Muscle of arm (tissue), 14 donors: Measurements from ENCODE around the gene BCL2L1. TPM values are rescaled to one million over a fixed set of nuclear protein-coding genes. Genes with fewer than 3 reads are reported as not detected.
"Not testable (repeated sequence)": the region's sequence is repeated elsewhere in the genome, so short reads cannot be mapped to it uniquely, and the experiment has no call there.

ENCODE experiments used
- DNase-seq: peaks from one replicate; pipeline ENCODE4 v3.0.0-alpha.2; 2013
- long read RNA-seq, 11 donors: transcript quantifications; one replicate each; lab custom pipeline, GENCODE V29; 2026
- polyA plus RNA-seq, 12 donors: library from polyadenylated mRNA; unstranded; fragments of 120-200 nt; gene quantifications; one replicate each; pipeline ENCODE4 v1.2.1, GENCODE V29; 2013; ENCODE audit not compliant: insufficient read length in 12 of 12

Gene BCL2L1
- polyA plus RNA-seq, result 10 to 100 TPM in 11 of 12 donors, not detected in 1; 24.0 to 55.2 (median 32.4) TPM
- long read RNA-seq, donor 1, transcript BCL2L1-203 (2 exons, 2,578 nt), result major isoform, 7 of 14 reads
- long read RNA-seq, donor 1, partial matches to known transcripts, result 0 of 14 reads
- long read RNA-seq, donor 1, other reads (novel, unspliced or antisense), result 0 of 14 reads
- long read RNA-seq, donor 2, transcript BCL2L1-201 (3 exons, 2,610 nt), result major isoform, 7 of 9 reads
- long read RNA-seq, donor 2, partial matches to known transcripts, result 0 of 9 reads
- long read RNA-seq, donor 2, other reads (novel, unspliced or antisense), result 0 of 9 reads
- long read RNA-seq, donor 3, partial matches to known transcripts, result 0 of 4 reads
- long read RNA-seq, donor 3, other reads (novel, unspliced or antisense), result 0 of 4 reads
- long read RNA-seq, donor 4, partial matches to known transcripts, result 0 of 4 reads
- long read RNA-seq, donor 4, other reads (novel, unspliced or antisense), result 0 of 4 reads
- long read RNA-seq, donor 5, transcript BCL2L1-201 (3 exons, 2,610 nt), result major isoform, 8 of 16 reads
- long read RNA-seq, donor 5, partial matches to known transcripts, result 0 of 16 reads
- long read RNA-seq, donor 5, other reads (novel, unspliced or antisense), result 6 of 16 reads
- long read RNA-seq, donor 6, partial matches to known transcripts, result 0 of 11 reads
- long read RNA-seq, donor 6, other reads (novel, unspliced or antisense), result 5 of 11 reads
- long read RNA-seq, donor 7, partial matches to known transcripts, result 0 of 2 reads
- long read RNA-seq, donor 7, other reads (novel, unspliced or antisense), result 0 of 2 reads
- long read RNA-seq, donor 8, transcript BCL2L1-201 (3 exons, 2,610 nt), result major isoform, 5 of 27 reads
- long read RNA-seq, donor 8, partial matches to known transcripts, result 10 of 27 reads
- long read RNA-seq, donor 8, other reads (novel, unspliced or antisense), result 5 of 27 reads
- long read RNA-seq, donor 9, transcript BCL2L1-203 (2 exons, 2,578 nt), result major isoform, 5 of 7 reads
- long read RNA-seq, donor 9, partial matches to known transcripts, result 0 of 7 reads
- long read RNA-seq, donor 9, other reads (novel, unspliced or antisense), result 0 of 7 reads
- long read RNA-seq, donor 10, transcript BCL2L1-201 (3 exons, 2,610 nt), result major isoform, 7 of 14 reads
- long read RNA-seq, donor 10, partial matches to known transcripts, result 5 of 14 reads
- long read RNA-seq, donor 10, other reads (novel, unspliced or antisense), result 0 of 14 reads
- long read RNA-seq, donor 11, transcript BCL2L1-201 (3 exons, 2,610 nt), result major isoform, 6 of 25 reads
- long read RNA-seq, donor 11, partial matches to known transcripts, result 0 of 25 reads
- long read RNA-seq, donor 11, other reads (novel, unspliced or antisense), result 12 of 25 reads

GRCh38 chr20:31722257-31723068 lies at the start of gene BCL2L1:
TSS of gene BCL2L1 (minus strand) at chr20:31722868. CDS start at chr20:31722218, 650 bp downstream.
- DNase-seq, result peak; percentile 88

- DNase-seq, result no peak
Observed at GRCh38 chr20:31770243-31770642, 47.6 kb upstream of the BCL2L1 start.

- DNase-seq, result no peak
Observed at GRCh38 chr20:31769681-31770080, 47.0 kb upstream of the BCL2L1 start.

GRCh38 chr20:31767805-31768204 lies 45.1 kb upstream of the BCL2L1 start:
- DNase-seq, result no peak

GRCh38 chr20:31764641-31765305 lies 42.1 kb upstream of the BCL2L1 start:
- no peak for DNase-seq

GRCh38 chr20:31760519-31761240 lies 38.0 kb upstream of the BCL2L1 start:
- no peak for DNase-seq

GRCh38 chr20:31759836-31760518 lies 37.3 kb upstream of the BCL2L1 start:
- DNase-seq, result no peak

GRCh38 chr20:31758991-31759390 lies 36.3 kb upstream of the BCL2L1 start:
- no peak for DNase-seq

GRCh38 chr20:31758521-31758920 lies 35.9 kb upstream of the BCL2L1 start:
- DNase-seq, result no peak

GRCh38 chr20:31757254-31757653 lies 34.6 kb upstream of the BCL2L1 start:
- no peak for DNase-seq

GRCh38 chr20:31751126-31751525 lies 28.5 kb upstream of the BCL2L1 start:
- peak; percentile 38 for DNase-seq

- no peak for DNase-seq
Observed at GRCh38 chr20:31749223-31749622, 26.6 kb upstream of the BCL2L1 start.

GRCh38 chr20:31747640-31748039 lies 25.0 kb upstream of the BCL2L1 start:
- peak; percentile 63 for DNase-seq

- DNase-seq, result not testable (repeated sequence)
Observed at GRCh38 chr20:31747028-31747427, 24.4 kb upstream of the BCL2L1 start.

GRCh38 chr20:31746068-31746878 lies 23.6 kb upstream of the BCL2L1 start:
- DNase-seq, result no peak

- DNase-seq, result no peak
Observed at GRCh38 chr20:31740656-31741323, 18.1 kb upstream of the BCL2L1 start.

GRCh38 chr20:31740208-31740607 lies 17.5 kb upstream of the BCL2L1 start:
- no peak for DNase-seq
